Astrocyte of the cerebellum (primary cell): ENCODE measurements around the gene WWOX.

Source experiments
- DNase-seq: peaks from one replicate; pipeline ENCODE4 v3.0.0-alpha.2; 2011; ENCODE audit warnings: low read depth
- H3K4me3 ChIP-seq: 2 replicates; pipeline ENCODE4 v1.5.1; 2011; ENCODE audit warnings: mild to moderate bottlenecking, low read depth, low read length, moderate library complexity
- CTCF ChIP-seq: IDR thresholded peaks from 2 replicates; pipeline ENCODE4 v1.5.1; 2012; ENCODE audit warnings: low read length, low read depth, moderate library complexity, mild to moderate bottlenecking; ENCODE audit errors: missing control alignments
- in situ Hi-C: cut with HindIII; loops from 2 replicates; pipeline ENCODE4 v1.10.0; 2017; ENCODE audit warnings: low sequenced_read_pairs

WWOX gene

GRCh38 chr16:78755751-78756661 is 656.6 kb downstream of the WWOX start:
- H3K4me3 ChIP-seq, result no peak overlapping the region
- DNase-seq, result no peak
- in situ Hi-C loops, result no loop called here
- TF ChIP-seq CTCF, result no peak

GRCh38 chr16:78759596-78759995 is 660.1 kb downstream of the WWOX start:
- DNase-seq, result no peak
- no peak for TF ChIP-seq CTCF
- in situ Hi-C loops, result no loop called here
- no peak overlapping the region for H3K4me3 ChIP-seq

GRCh38 chr16:78760611-78761010 is 661.2 kb downstream of the WWOX start:
- no peak overlapping the region for H3K4me3 ChIP-seq
- no peak for TF ChIP-seq CTCF
- in situ Hi-C loops, result no loop called here
- DNase-seq, result no peak

GRCh38 chr16:78761427-78761826 is 662.0 kb downstream of the WWOX start:
- no peak overlapping the region for H3K4me3 ChIP-seq
- in situ Hi-C loops, result no loop called here
- DNase-seq, result no peak
- TF ChIP-seq CTCF, result no peak

- DNase-seq, result no peak
- H3K4me3 ChIP-seq, result no peak overlapping the region
- TF ChIP-seq CTCF, result no peak
- in situ Hi-C loops, result no loop called here
These were observed 662.8 kb downstream of the WWOX start for GRCh38 chr16:78762222-78762621.

- in situ Hi-C loops, result no loop called here
- no peak for TF ChIP-seq CTCF
- H3K4me3 ChIP-seq, result no peak overlapping the region
- no peak for DNase-seq
These were observed 664.5 kb downstream of the WWOX start for GRCh38 chr16:78763821-78764440.
